Measurements from ENCODE around the gene ANKRD31. TPM values are rescaled to one million over a fixed set of nuclear protein-coding genes. Genes with fewer than 3 reads are reported as not detected.

The ANKRD31 gene
- total RNA-seq, 4 donors from 2014 or later = 0.12 to 0.79 (median 0.37) TPM

GRCh38 chr5:75048457-75048953 lies 188.2 kb downstream of the ANKRD31 start:
- DNase-seq (ENCODE audit: low spot score) = no peak
- ATAC-seq (ENCODE audit: low FRiP score) = no peak
- no peak for TF ChIP-seq CTCF (IDR thresholded peaks at IDR 0.05)

- ATAC-seq (ENCODE audit: low FRiP score) (no peak), DNase-seq (ENCODE audit: low spot score) (no peak)
- TF ChIP-seq CTCF (IDR thresholded peaks at IDR 0.05) = no peak
Measured at GRCh38 chr5:75047356-75047755, 189.3 kb downstream of the ANKRD31 start.

GRCh38 chr5:75046366-75047142 lies 190.1 kb downstream of the ANKRD31 start:
- DNase-seq (ENCODE audit: low spot score) (no peak), ATAC-seq (ENCODE audit: low FRiP score) (no peak)
- no peak for TF ChIP-seq CTCF (IDR thresholded peaks at IDR 0.05)

- DNase-seq (ENCODE audit: low spot score) (no peak), ATAC-seq (ENCODE audit: low FRiP score) (no peak)
- TF ChIP-seq CTCF (IDR thresholded peaks at IDR 0.05) = no peak
Measured at GRCh38 chr5:75045071-75045470, 191.6 kb downstream of the ANKRD31 start.

- ATAC-seq (ENCODE audit: low FRiP score) (no peak), DNase-seq (ENCODE audit: low spot score) (no peak)
- TF ChIP-seq CTCF (IDR thresholded peaks at IDR 0.05) = no peak
Measured at GRCh38 chr5:75044406-75044805, 192.3 kb downstream of the ANKRD31 start.

- no peak for TF ChIP-seq CTCF (IDR thresholded peaks at IDR 0.05)
- ATAC-seq (ENCODE audit: low FRiP score) = no peak
Measured at GRCh38 chr5:75043633-75044264, 192.9 kb downstream of the ANKRD31 start.

More at GRCh38 chr5:75043633-75044264, 192.9 kb downstream of the ANKRD31 start:
- no peak for DNase-seq (ENCODE audit: low spot score)
